Stromal cell of bone marrow (primary cell): Measurements from ENCODE around the gene HIBCH.
"Not testable (repeated sequence)": the region's sequence is repeated elsewhere in the genome, so short reads cannot be mapped to it uniquely, and the experiment has no call there.

Source experiments
- DNase-seq: peaks from one replicate; pipeline ENCODE4 v3.0.0-alpha.2; 2012; ENCODE audit warnings: low read depth

Gene HIBCH

DNA sequence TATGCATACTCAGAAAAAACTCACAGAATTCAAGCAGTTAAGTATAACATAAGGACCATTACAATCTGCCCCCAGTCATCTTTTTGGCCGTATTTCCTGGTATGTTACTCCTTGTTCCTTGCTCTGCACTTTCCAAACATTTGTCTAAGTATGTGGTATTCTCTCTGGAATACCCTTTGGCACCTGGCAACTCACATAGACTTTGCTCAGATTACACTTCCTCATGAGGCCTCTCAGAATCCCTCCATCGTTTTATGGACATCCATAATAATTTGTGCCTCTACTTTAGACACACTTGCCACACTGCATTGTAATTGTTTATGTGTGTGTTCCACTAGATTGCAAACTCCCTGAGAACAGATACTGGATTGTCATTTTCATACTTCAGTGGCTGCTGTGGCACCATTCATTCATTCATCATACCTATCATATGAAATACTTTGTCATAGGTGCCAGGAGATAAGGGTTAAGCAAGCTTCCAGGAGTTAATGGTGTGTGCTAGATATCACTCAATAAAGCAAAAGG lies 84.0 kb downstream of the HIBCH start:
- no peak for DNase-seq

DNA sequence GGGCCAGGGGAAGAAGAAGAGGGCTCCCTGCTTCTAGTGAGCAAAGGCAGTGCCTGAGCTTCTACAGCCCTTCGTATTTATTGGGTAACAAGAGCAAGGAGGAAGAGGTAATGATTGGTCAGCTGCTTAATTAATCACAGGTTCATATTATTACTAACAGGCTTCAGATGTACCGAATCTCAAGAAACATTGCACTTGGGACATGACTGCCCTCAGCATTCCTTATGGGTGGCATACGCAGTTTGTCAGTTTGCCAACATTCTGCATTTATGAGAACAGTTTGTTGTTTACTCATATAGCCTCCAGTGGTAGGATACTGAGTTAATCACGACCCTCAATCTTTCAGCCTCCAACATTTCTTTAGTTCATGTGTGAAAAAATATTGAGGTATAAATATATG lies 84.5 kb downstream of the HIBCH start:
- no peak for DNase-seq

DNA sequence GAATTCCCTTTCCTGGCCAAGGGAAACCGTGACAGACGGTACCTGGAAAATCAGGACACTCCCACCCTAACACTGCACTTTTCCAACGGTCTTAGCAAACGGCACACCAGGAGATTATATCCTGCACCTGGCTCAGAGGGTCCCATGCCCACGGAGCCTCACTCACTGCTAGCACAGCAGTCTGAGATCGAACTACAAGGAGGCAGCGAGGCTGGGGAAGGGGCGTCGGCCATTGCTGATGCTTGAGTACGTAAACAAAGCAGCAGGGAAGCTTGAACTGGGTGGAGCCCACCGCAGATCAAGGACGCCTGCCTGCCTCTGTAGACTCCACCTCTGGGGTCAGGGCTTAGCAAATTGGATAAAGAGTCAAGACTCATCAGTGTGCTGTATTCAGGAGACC lies 95.6 kb downstream of the HIBCH start:
- not testable (repeated sequence) for DNase-seq

DNA sequence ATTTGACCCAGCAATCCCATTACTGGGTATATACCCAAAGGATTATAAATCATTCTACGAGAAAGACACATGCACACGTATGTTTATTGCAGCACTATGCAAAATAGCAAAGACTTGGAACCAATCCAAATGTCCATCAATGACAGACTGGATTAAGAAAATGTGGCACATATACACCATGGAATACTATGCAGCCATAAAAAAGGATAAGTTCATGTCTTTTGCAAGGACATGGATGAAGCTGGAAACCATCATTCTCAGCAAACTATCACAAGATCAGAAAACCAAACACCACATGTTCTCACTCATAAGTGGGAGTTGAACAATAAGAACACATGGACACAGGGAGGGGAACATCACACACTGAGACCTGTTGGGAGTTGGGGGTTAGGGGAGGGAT lies 96.9 kb downstream of the HIBCH start:
- DNase-seq: not testable (repeated sequence)

DNA sequence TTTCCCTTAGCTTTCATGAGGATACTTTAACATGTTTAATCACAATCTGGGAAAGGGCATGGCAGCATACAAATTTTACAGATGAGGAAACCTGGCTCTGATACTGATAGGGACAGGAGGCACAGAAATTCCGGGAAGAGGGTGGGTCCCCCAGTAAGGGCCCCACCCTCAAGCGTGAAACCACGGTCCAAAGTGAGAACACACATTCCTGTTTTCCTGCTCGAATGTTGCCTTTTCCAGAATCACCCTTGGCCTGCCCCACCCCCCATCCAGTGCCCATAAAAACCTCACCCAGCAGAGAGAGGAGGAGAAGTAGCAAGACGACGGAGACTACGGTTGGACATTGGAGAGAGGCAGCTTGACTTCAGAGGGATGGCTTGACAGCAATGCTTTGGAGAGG lies 98.2 kb downstream of the HIBCH start:
- no peak for DNase-seq

DNA sequence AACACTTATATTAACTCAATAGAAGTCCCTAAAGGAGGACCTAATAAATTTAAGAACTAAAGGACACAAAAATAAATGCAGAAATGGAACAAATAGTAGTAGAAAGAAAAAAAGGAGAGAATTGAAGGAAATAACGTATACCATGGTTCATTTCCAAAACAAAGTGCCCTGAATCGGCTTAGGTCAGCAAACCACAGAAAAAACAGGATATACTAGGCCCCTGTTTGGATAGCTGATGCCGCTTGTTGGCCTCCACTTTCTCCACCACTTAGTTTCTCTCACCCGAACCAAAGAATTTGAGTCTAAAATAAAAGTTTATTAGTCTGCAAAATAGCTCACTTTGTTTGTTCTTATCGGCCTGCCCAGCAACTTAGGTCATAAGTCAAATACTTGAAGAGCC lies 100.4 kb downstream of the HIBCH start:
- DNase-seq: no peak

DNA sequence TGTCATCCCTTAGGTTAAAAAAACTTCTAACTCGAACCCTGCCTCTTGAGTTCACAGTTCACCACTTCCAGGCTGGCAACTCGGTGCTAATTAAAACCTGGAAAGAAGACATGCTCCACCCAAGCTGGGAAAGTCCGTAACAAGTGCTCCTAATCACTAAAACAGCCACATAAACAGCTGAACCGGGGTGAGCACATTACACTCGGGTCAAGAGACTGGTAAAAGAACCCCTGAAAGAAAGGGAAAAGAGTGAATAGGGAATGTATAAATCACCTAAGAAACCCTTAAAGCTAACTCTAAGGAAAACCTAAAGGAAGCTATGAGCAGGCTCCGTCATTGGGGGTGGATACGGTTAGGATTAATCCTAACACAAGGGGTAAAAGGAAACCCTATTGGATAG lies 102.0 kb downstream of the HIBCH start:
- DNase-seq: no peak

DNA sequence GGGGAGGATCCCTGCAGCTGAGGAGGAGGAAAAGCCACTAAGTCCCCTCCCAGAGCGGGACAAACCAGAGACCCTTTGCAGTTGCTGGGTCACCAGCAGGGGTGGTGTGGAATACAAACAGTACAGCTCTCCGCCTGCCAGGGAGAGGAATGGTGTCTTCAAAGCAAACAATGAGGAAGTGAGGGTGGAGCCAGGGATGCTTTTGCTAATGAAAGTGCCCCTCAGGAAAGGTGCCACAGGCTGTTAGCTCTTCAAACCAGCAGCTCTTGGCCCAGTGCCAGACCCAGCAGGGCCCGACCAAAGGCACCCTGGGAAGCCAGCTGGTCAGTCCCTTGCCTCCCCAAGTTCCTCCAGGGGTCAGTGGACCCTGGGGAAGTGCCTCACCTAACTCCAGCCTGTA lies 102.8 kb downstream of the HIBCH start:
- no peak for DNase-seq

DNA sequence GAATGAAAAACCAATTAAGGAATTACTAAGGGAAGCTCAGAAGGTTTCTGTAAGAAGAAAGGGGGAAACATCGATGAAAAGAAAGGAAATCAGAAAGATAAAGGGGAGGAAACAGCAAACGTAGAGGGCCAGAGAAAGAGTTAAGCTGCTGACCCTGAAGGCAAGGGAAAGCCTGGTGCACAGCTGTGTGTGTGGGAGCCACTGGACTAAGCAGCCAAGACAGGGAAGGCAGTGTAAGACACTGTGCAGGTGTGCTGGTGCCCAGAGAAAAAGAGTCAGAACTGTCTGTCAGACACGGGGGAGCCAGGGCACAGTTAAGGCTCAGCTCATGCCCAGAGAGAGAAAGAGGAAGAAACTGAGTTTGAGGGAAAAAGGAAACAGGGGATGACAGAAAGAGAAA lies 104.0 kb downstream of the HIBCH start:
- DNase-seq: no peak

DNA sequence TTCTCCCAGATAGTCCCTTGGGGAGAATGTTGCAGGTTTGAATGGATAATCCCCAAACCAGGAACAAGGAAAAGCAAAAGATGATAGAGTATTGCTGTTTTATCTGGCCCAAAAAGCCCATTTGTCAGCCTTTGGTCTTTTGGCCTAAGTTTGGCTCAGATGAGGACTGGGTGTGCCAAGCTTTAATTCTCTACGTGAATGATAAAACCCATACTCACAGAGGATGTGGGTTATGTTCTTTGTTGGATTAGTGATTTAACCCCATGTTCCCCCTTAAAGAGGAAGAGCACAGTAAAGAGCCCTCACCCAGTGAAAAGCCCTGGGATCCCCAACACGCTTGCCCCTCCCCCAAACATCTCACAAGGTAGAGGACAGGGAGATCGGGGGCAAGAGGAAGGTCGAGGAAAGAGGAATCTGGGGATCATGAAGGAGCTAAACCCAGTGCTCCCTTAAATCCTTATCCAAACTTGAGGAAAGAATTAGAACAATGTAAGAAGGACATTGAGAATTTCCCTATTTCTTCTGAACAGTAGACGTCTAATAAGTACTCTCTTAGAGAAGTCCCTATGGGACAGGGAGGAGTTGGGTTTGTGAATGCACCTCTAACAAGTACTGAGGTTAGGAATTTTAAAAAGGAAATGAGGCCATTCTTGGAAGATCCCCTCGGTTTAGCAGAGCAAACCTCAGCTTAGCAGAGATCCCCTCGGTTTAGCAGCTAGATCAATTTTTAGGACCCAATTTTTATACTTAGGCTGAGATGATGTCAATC lies 105.0 kb downstream of the HIBCH start:
- peak; percentile 75 for DNase-seq

DNA sequence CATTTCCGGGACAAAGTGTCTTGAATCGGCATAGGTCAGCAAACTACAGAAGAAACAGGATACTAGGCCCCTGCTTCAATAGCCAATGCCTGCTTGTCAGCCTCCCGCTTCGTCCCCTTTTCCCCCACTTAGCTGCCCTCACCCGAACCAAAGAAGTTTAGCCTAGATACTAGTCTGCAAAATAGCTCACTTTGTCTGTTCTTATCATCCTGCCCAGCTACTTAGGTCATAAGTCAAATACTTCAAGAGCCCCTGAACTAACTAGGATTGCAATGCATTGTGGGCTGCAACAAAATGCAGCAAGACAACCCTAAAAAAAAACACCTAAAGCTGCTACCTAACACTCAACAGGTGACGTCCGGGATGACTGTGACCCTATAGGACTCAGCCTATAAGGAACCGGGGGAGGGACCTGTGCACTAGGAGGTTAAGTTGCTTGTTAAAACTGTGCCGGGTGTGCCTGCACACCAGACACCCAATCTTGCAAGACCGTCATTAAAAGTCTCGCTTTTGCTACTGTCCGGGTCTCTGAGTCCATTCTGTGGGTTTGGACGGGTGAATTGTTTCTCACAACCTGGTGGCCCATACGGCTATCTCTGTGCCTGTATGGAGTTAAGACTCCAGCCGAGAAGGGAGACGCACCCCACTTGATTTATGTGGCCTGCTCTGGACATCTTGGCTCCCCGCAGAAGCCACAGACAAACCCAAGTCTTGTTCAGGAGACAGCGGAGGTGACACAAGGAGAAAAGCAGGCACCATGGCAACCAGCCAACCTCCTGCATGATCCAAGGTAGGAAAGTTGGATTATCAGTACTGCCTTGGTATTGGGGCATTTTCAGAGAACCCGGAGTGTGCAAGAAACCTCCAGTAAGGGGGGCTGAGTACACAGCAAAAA lies 105.9 kb downstream of the HIBCH start:
- DNase-seq: no peak

DNA sequence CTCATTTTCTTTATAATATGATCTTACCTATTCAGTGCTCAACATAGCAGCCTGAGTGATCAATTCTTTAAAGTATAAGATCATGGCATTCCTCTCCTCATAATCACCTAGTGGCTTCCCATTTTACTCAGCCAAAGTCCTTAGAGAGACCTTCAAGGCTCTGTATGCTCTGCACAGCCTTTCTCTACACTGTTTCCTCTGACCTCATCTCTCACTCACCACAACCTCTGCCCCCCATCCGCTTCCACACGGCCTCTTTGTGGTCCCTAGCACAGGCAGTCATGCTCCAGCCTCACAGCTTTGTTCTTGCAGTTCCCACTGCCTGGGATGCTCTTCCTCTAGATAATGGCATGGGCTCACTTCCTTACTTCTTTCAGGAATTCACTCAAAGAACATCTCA lies 109.2 kb downstream of the HIBCH start:
- peak; percentile 28 for DNase-seq

DNA sequence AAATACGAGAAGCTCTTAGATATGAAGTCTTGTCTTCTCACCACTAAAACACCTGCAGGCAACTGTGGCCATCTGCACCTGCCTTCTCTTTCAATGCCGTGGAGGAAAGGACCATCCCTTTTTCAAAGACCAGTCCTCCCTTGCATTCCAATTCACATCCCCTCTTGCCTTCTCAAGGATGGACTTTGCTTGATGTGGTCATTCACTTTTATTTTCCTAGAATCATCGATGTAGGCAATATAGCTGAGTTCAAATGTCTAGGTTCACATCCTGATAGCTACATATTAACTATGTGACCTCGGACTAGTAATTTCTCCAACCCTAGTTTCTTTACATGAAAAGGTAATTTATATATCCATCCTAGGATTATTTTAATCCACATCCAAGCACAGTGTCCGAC lies 110.1 kb downstream of the HIBCH start:
- no peak for DNase-seq

DNA sequence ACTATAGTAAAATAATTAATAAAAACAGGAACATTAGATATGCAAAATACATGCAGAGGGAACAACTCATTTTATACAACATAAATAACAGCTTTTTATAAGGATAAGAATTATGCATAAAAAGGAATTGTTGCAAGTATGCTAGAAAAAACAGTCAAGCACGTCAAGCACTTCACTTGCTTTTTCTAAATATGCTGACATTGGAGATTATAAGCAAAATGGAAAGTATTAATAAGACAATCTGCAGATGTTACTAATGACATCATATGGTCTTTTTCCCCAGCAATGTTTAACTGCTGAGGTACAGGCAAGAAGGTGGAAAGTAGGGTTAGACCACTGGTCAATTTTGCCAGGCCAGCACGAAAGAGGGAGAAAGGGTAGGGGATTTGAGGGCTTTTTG lies 111.7 kb downstream of the HIBCH start:
- no peak for DNase-seq

DNA sequence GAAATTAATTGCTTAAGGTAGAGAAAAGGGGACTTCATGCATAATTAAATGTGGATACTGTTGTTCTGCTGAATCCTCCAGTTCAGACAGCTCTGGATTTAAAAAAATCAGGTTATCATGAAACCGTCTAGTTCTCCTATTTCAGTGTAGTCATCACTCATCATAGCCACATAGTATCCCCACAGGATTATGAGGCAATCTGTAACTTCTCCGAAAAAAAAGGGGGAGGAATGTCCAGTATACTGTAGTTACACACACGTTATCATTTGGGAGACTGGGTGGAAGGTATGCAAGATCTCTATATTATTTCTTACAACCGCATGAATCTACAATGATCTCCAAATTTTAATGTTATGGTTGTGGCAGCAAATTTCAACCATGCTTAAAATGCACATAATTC lies 114.0 kb downstream of the HIBCH start:
- DNase-seq: peak; percentile 86

DNA sequence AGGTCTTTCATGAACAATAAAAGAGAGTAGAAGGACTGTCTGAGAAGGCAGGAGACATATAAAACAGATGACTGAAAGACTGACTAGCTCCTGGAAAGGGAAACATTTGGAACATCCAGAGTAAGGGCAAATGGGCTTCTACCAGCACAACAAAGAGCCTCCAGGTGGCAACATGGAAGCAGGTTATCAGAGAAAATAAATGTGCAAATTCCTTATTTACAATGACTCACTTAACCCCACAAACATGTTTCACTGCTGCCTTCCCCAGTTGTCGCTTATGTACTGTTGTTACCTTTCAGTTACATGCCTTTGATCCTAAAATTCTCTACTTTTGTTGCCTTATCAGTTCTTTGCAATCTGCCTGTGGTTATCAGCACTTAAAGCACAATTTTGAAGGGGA lies 117.0 kb downstream of the HIBCH start:
- no peak for DNase-seq

DNA sequence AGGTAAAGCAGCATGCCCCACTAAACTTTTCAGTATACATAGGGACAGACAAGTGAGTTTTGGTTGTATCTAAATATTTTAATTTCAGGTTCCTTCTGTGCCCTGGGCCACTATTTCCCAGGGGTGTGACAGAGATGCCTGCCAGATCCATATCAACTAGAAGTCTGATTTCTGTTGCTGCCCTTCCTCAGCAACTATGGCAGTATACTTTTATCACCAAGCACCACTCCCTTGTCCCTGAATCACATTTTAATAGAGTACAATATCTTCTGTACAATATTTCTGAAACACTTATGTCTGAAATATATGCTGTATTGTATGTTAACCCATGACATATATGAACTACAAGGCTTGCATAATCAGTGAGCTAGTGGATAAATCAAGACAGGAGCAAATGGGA lies 117.6 kb downstream of the HIBCH start:
- DNase-seq: no peak

DNA sequence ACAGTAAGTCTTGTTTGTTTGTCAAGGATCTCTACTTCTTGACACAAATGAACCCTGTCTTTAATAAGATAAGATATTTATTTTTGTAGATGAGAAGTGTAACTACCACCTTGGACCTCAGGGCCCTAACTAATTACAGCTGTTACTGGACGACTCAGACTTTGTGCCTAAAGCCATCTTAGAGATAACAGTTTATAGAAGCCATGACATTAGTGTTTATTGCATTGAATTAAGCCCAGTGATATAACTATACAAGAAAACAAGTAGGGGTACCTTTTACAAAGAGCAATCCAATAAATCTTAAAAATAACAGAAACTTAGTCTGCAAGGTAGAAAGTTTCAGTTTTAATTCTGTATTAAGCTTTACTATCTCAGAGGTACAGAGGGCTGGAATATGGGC lies 119.0 kb downstream of the HIBCH start:
- no peak for DNase-seq

DNA sequence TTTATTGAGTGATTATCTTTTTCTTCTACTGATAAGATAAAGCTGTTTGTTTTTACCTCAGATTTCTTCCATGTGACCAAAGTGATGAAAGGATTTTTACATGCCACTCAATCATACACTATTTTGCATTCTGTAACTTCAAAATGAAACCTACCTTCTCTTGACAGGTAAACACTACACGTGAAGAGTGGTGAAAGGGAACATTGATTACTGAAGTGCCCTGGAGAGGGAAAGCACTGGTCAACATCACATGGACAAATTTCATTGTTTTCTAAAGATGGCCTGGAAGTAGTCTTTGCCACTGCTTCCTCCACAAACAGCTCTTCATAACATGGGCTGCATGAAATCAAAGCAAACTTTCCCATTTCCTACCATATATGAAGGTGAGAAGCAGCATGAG lies 120.1 kb downstream of the HIBCH start:
- no peak for DNase-seq

DNA sequence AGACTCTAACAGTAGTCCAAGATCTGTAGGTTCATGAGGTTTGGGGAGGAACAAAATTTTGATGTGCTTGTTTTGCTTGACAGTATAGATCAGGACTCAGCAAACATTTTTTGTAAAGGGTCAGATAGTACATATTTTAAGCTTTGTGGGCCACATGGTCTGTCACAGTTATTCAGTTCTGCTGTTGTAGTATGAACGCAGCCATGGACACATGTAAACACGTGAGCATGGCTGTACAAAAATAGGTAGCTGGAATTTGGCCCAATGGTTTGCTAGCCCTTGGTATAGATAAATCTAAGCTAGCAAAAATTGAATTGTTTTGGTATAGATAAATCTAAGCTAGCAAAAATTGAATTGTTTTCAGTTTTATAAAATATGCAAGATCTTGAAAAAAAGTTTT lies 120.5 kb downstream of the HIBCH start:
- no peak for DNase-seq

DNA sequence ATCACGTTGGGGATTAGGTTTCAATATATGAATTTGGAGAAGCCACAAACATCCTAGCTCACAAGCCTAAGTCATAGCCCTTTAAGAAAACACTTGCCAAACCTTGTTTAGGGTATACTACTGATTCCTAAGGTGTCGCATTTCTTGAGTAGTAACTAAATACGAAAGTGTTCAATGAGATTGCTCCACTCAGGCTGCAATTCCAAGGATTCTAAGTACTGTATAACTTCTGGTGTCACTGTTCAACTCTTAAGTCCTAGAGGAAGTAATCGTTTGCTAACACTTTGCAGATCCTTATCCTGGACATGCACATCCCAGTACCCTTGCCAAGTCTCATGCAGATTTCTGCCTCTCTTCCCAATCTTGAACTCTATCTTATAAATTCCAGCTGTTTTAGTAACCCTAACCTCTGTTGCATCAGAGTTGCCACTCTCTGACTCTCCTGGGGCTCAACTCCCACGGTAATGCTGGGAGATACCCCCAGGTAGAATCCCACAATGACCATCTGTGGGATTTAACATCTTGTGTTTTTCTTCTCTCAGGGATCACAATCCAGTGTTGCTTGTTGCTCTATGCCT lies 122.4 kb downstream of the HIBCH start:
- DNase-seq: no peak

DNA sequence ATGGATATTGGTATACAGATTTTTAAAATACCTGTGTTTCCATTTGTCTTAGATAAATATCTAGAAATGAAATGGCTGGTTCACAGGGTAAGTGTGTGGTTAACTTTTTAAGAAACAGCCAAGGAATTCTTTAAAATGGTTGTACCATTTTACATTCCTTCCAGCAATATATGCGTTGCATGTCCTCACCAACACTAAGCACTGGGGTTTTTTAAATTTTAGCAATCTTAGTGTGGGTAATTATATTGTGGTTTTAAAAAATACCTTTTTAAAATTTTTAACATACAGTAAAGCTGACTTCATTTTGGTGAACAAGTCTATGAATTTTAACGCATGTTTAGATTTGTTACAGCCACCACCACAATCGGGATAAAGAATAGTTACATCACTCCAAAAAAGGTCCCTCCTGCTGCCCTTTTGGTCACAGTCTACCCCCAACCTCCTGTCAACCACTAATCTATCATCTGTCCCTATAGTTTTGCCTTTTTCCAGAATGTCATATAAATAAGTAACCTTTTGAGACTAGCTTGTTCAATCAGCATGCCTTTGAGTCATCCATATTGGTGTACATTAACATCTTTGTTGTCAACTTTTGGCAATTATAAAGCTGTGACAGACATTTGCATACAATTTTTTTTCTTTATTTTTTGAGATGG lies 129.0 kb downstream of the HIBCH start:
- no peak for DNase-seq
